Neural progenitor cell (in vitro differentiated cells): Measurements from ENCODE around the gene OAS3. TPM values are rescaled to one million over a fixed set of nuclear protein-coding genes. Genes with fewer than 3 reads are reported as not detected.

Experiments
- DNase-seq: peaks from one replicate; pipeline ENCODE4 v3.0.0-alpha.2; 2016; ENCODE audit warnings: low spot score
- H2AFZ ChIP-seq: fragments of 200-600 bp; sonication (generic); replicated peaks from 2 replicates; pipeline ENCODE4 v1.6.1; 2016; ENCODE audit warnings: antibody characterized with exemption
- H3F3A ChIP-seq: fragments of 200-600 bp; sonication (generic); 2 replicates; pipeline ENCODE4 v1.6.1; 2016; ENCODE audit warnings: antibody characterized with exemption, low read depth
- H3K27ac ChIP-seq: fragments of 200-600 bp; sonication (generic); 2 replicates; pipeline ENCODE4 v1.5.1; 2016; ENCODE audit warnings: mild to moderate bottlenecking
- H3K27me3 ChIP-seq: fragments of 200-600 bp; sonication (generic); 2 replicates; pipeline ENCODE4 v1.6.1; 2016; ENCODE audit warnings: mild to moderate bottlenecking, moderate library complexity
- H3K36me3 ChIP-seq: fragments of 200-600 bp; sonication (generic); 2 replicates; pipeline ENCODE4 v1.5.1; 2016
- H3K4me1 ChIP-seq: fragments of 200-600 bp; sonication (generic); 2 replicates; pipeline ENCODE4 v1.6.1; 2016; ENCODE audit warnings: mixed run types
- H3K4me2 ChIP-seq: fragments of 200-600 bp; sonication (generic); 2 replicates; pipeline ENCODE4 v1.6.1; 2016
- H3K4me3 ChIP-seq: fragments of 200-600 bp; sonication (generic); 2 replicates; pipeline ENCODE4 v1.5.1; 2016
- H3K79me2 ChIP-seq: fragments of 200-600 bp; sonication (generic); 2 replicates; pipeline ENCODE4 v1.6.1; 2016; ENCODE audit warnings: low read depth
- H3K9ac ChIP-seq: fragments of 200-600 bp; sonication (generic); 2 replicates; pipeline ENCODE4 v1.6.1; 2016
- H3K9me3 ChIP-seq: fragments of 200-600 bp; sonication (generic); 2 replicates; pipeline ENCODE4 v1.5.1; 2016; ENCODE audit warnings: low read depth
- H4K20me1 ChIP-seq: fragments of 200-600 bp; sonication (generic); 2 replicates; pipeline ENCODE4 v1.6.1; 2016; ENCODE audit warnings: low read depth
- H3K27ac Mint-ChIP-seq: 3 replicates; pipeline ENCODE4 v1.8.0; 2021; ENCODE audit warnings: mixed read lengths
- H3K27me3 Mint-ChIP-seq: 2 replicates; pipeline ENCODE4 v1.8.0; 2022; ENCODE audit warnings: low read depth, mild to moderate bottlenecking, inconsistent platforms, moderate library complexity, mixed read lengths; ENCODE audit not compliant: insufficient read depth
- H3K36me3 Mint-ChIP-seq: 3 replicates; pipeline ENCODE4 v1.8.0; 2021; ENCODE audit warnings: mixed read lengths
- H3K4me1 Mint-ChIP-seq: 3 replicates; pipeline ENCODE4 v1.8.0; 2021; ENCODE audit warnings: mixed read lengths
- H3K4me3 Mint-ChIP-seq: 3 replicates; pipeline ENCODE4 v1.8.0; 2021; ENCODE audit warnings: mild to moderate bottlenecking, moderate library complexity, mixed read lengths
- H3K9me3 Mint-ChIP-seq: 3 replicates; pipeline ENCODE4 v1.8.0; 2020; ENCODE audit warnings: mixed read lengths
- CTCF ChIP-seq: fragments of 200-600 bp; sonication (generic); IDR thresholded peaks from 2 replicates; pipeline ENCODE4 v1.5.1; 2017; ENCODE audit warnings: antibody characterized with exemption, mild to moderate bottlenecking
- EZH2 ChIP-seq: fragments of 200-600 bp; sonication (generic); IDR thresholded peaks from 2 replicates; pipeline ENCODE4 v1.6.1; 2017; ENCODE audit warnings: antibody characterized with exemption, mild to moderate bottlenecking, moderate library complexity
- EZH2phosphoT487 ChIP-seq: fragments of 200-600 bp; sonication (generic); IDR thresholded peaks from 2 replicates; pipeline ENCODE4 v1.6.1; 2017; ENCODE audit warnings: antibody characterized with exemption
- total RNA-seq: library from RNA; depleted of rRNA; stranded (reverse); fragments of >200 nt; gene quantifications from 2 replicates; pipeline ENCODE4 v1.2.3, GENCODE V29; 2015; ENCODE audit warnings: low replicate concordance

The OAS3 gene
- total RNA-seq, 1 donor from 2014 or later: not detected

GRCh38 chr12:113002676-113003075, 64.4 kb downstream of the OAS3 start:
- no peak for DNase-seq
- Histone ChIP-seq H3K9me3 (no peaks in the 10 kb centered on the region), H3K27me3 (peaks cover 7% of the 10 kb centered on the region), H3K4me1 (no peaks in the 10 kb centered on the region), H3K4me3 (no peak overlapping the region), H3F3A (no peaks in the 10 kb centered on the region), H2AFZ (no peak overlapping the region), H3K9ac (no peak overlapping the region), H3K79me2 (no peaks in the 10 kb centered on the region), H3K27ac (no peak overlapping the region), H4K20me1 (no peaks in the 10 kb centered on the region), H3K36me3 (no peaks in the 10 kb centered on the region), H3K4me2 (no peak overlapping the region)
- no peak for TF ChIP-seq EZH2
- TF ChIP-seq EZH2phosphoT487: no peak
- TF ChIP-seq CTCF: no peak
- H3K27me3 Mint-ChIP-seq: peaks cover 8% of the 10 kb centered on the region
- peaks cover 7% of the 10 kb centered on the region for H3K4me1 Mint-ChIP-seq
- no peak overlapping the region for H3K27ac Mint-ChIP-seq
- H3K4me3 Mint-ChIP-seq: no peak overlapping the region
- no peaks in the 10 kb centered on the region for H3K36me3 Mint-ChIP-seq
- H3K9me3 Mint-ChIP-seq: no peaks in the 10 kb centered on the region

- TF ChIP-seq EZH2 (no peak), EZH2phosphoT487 (no peak), CTCF (no peak)
- Mint-ChIP-seq H3K27ac (no peak overlapping the region), H3K36me3 (no peaks in the 10 kb centered on the region), H3K27me3 (peaks cover 9% of the 10 kb centered on the region), H3K9me3 (no peaks in the 10 kb centered on the region), H3K4me3 (no peak overlapping the region), H3K4me1 (peaks cover 7% of the 10 kb centered on the region)
- no peaks in the 10 kb centered on the region for H3K4me1 ChIP-seq
- no peak overlapping the region for H3K4me3 ChIP-seq
- H4K20me1 ChIP-seq: no peaks in the 10 kb centered on the region
- no peaks in the 10 kb centered on the region for H3K9me3 ChIP-seq
- no peaks in the 10 kb centered on the region for H3F3A ChIP-seq
- H3K79me2 ChIP-seq: no peaks in the 10 kb centered on the region
- no peak overlapping the region for H3K27ac ChIP-seq
- H3K4me2 ChIP-seq: no peak overlapping the region
- no peak for DNase-seq
- H3K27me3 ChIP-seq: peaks cover 15% of the 10 kb centered on the region
- H2AFZ ChIP-seq: no peak overlapping the region
- H3K36me3 ChIP-seq: no peaks in the 10 kb centered on the region
- H3K9ac ChIP-seq: no peak overlapping the region
Observed at GRCh38 chr12:113003636-113004035, 65.4 kb downstream of the OAS3 start.

GRCh38 chr12:113005762-113006161, 67.5 kb downstream of the OAS3 start:
- no peak overlapping the region for H3K27ac Mint-ChIP-seq
- peaks cover 9% of the 10 kb centered on the region for H3K27me3 Mint-ChIP-seq
- H3K4me1 ChIP-seq: no peaks in the 10 kb centered on the region
- H3K9me3 ChIP-seq: no peaks in the 10 kb centered on the region
- no peaks in the 10 kb centered on the region for H3K9me3 Mint-ChIP-seq
- H3K4me3 Mint-ChIP-seq: no peak overlapping the region
- H3K27me3 ChIP-seq: peaks cover 18% of the 10 kb centered on the region
- DNase-seq: peak; percentile 55
- no peak overlapping the region for H3K9ac ChIP-seq
- H3K4me1 Mint-ChIP-seq: peaks cover 7% of the 10 kb centered on the region
- H3K27ac ChIP-seq: no peak overlapping the region
- TF ChIP-seq EZH2phosphoT487 (no peak), CTCF (peak; percentile 57)
- no peak overlapping the region for H3K4me3 ChIP-seq
- H3K36me3 ChIP-seq: no peaks in the 10 kb centered on the region
- no peak overlapping the region for H3K4me2 ChIP-seq
- no peaks in the 10 kb centered on the region for H3F3A ChIP-seq
- H4K20me1 ChIP-seq: no peaks in the 10 kb centered on the region
- no peaks in the 10 kb centered on the region for H3K79me2 ChIP-seq
- H2AFZ ChIP-seq: no peak overlapping the region
- no peaks in the 10 kb centered on the region for H3K36me3 Mint-ChIP-seq
